Measurements from ENCODE around the gene H3-3A. TPM values are rescaled to one million over a fixed set of nuclear protein-coding genes. Genes with fewer than 3 reads are reported as not detected.

The H3-3A gene
- total RNA-seq, 1 experiment from 2014 or later = 894 TPM

DNA sequence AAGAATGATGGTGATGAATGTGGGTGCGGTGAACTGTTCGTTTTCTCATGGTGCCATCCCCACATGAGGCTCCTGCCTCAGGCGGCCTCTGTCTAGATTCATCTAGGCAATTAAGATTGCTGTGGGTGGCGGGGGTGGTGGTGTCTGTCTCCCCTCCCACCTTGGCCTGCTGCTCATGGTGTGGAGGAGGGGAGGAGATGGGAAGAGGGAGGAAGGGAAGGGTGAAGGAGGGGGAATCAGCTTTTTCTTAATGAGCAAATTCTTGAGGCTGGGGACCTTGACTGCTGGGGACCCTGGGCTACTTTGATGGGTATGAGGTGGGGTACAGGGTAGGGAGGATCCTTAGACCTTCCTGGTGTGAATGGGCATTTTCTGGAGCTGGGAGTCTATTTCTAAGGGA is 55.8 kb downstream of the H3-3A start (continued):
- TF ChIP-seq FOXP4 (CRISPR knock-in tag; IDR thresholded peaks at IDR 0.05) (no peak), ZNF219 (CRISPR knock-in tag; IDR thresholded peaks at IDR 0.05; ENCODE audit: borderline replicate concordance) (no peak), E2F5 (CRISPR knock-in tag; IDR thresholded peaks at IDR 0.05) (no peak), CTCF (IDR thresholded peaks at IDR 0.05) (no peak), SMAD4 (CRISPR knock-in tag; IDR thresholded peaks at IDR 0.05) (no peak), IRF2 (CRISPR knock-in tag; IDR thresholded peaks at IDR 0.05; ENCODE audit: borderline replicate concordance, low read depth) (no peak)

DNA sequence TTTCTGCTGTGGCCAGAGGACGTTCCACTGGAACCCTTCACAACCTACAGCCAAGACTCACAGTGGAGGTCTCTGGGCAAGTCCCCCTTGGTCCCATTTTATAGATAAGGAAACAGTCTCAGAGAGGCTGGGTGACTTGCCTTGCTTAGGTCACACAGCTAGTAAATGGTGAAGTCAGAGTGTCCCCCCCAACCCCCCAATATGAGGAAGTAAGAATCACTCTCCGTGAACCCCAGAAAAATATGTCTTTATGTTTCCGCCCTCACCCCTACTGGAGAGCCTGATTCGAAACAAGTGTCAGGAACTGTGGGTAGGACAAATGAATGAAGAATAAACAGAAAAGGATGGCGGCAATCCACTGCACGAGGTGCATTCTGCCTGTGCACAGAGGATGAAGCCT is 56.7 kb downstream of the H3-3A start:
- H3K27me3 Mint-ChIP-seq (ENCODE audit: low read depth) = peaks cover 20% of the 10 kb centered on the region
- no peak for DNase-seq (ENCODE audit: low spot score)
- ChIA-PET CTCF (interaction anchor here (2.7 to 5.8 kb wide), 2 partner anchors 8 to 54 kb away, joined by 38 to 49 read pairs; no protein-coding TSS in a partner anchor), POLR2A (no interaction called here)
- ATAC-seq = no peak
- peaks cover 3% of the 10 kb centered on the region for H3K36me3 Mint-ChIP-seq
- H3K4me1 Mint-ChIP-seq = peaks cover 35% of the 10 kb centered on the region
- no peaks in the 10 kb centered on the region for H3K9me3 Mint-ChIP-seq
- no peak overlapping the region for H3K27ac Mint-ChIP-seq
- TF ChIP-seq AFF4 (CRISPR knock-in tag; IDR thresholded peaks at IDR 0.05; ENCODE audit: borderline replicate concordance) (no peak), ETV6 (CRISPR knock-in tag; IDR thresholded peaks at IDR 0.05) (no peak), GABPB1 (CRISPR knock-in tag; IDR thresholded peaks at IDR 0.05) (no peak), IRF2 (CRISPR knock-in tag; IDR thresholded peaks at IDR 0.05; ENCODE audit: borderline replicate concordance, low read depth) (no peak), FOXP4 (CRISPR knock-in tag; IDR thresholded peaks at IDR 0.05) (no peak), PRRX2 (CRISPR knock-in tag; IDR thresholded peaks at IDR 0.05) (no peak), NFYB (CRISPR knock-in tag; conservative IDR thresholded peaks at IDR 0.05; ENCODE audit: low read depth) (no peak)
- no peak overlapping the region for H3K4me3 Mint-ChIP-seq

DNA sequence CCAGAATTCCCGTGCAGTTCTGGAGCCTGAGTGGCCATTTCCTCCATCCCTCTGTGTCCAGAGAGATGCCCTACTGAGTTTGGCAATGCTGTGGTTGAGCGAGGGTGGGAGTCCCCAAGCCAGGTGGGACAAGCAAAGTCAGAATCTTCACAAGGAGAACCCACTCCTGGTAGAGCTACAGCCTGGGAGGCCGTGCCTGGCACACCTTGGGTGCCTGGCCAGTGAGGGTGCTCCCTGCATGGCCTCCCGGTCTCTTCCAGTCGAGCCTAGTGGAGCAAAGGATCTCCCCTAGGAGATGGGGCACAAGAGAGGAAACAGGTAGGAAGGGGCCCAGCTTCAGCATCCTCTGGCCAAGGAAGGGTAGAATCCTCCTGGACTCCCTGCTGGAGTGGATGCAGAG is 57.9 kb downstream of the H3-3A start:
- Mint-ChIP-seq H3K9me3 (no peaks in the 10 kb centered on the region), H3K27ac (no peak overlapping the region), H3K4me3 (peak overlapping the region; percentile 71), H3K36me3 (peaks cover 3% of the 10 kb centered on the region), H3K4me1 (peaks cover 47% of the 10 kb centered on the region), H3K27me3 (ENCODE audit: low read depth) (peaks cover 20% of the 10 kb centered on the region)
- ATAC-seq (no peak), DNase-seq (ENCODE audit: low spot score) (no peak)
- POLR2A ChIA-PET = interaction anchor here (0.8 to 1.4 kb wide), 2 partner anchors 9 to 55 kb away, joined by 3 to 4 read pairs; no protein-coding TSS in a partner anchor
- CTCF ChIA-PET = interaction anchor here (0.6 to 5.8 kb wide), 11 partner anchors 10 to 646 kb away, joined by 3 to 49 read pairs (median 5); partner anchors contain the start of gene H3-3A
- TF ChIP-seq USF2 (CRISPR knock-in tag; IDR thresholded peaks at IDR 0.05) (no peak), ARID4B (CRISPR knock-in tag; IDR thresholded peaks at IDR 0.05; ENCODE audit: borderline replicate concordance) (no peak), ATF3 (CRISPR knock-in tag; conservative IDR thresholded peaks at IDR 0.05) (no peak), E2F5 (CRISPR knock-in tag; IDR thresholded peaks at IDR 0.05) (no peak)

Data from WTC11 (cell line).